Measurements from ENCODE around the gene SPATA31C1.

- TF ChIP-seq CTCF (IDR thresholded peaks at IDR 0.05) (no peak), POLR2A (IDR thresholded peaks at IDR 0.05) (no peak)
Measured at GRCh38 chr9:87880683-87881082, 37.1 kb upstream of the SPATA31C1 start.
